ENCODE data around the gene RNASE7. TPM values are rescaled to one million over a fixed set of nuclear protein-coding genes. Genes with fewer than 3 reads are reported as not detected.
A peak's percentile ranks its signal among the peaks of the same experiment; 100 is the strongest.
"Not testable (repeated sequence)": the region's sequence is repeated elsewhere in the genome, so short reads cannot be mapped to it uniquely, and the experiment has no call there.

RNASE7 gene
- total RNA-seq, 4 donors from 2014 or later, result 0.23 TPM; not detected in 3

DNA sequence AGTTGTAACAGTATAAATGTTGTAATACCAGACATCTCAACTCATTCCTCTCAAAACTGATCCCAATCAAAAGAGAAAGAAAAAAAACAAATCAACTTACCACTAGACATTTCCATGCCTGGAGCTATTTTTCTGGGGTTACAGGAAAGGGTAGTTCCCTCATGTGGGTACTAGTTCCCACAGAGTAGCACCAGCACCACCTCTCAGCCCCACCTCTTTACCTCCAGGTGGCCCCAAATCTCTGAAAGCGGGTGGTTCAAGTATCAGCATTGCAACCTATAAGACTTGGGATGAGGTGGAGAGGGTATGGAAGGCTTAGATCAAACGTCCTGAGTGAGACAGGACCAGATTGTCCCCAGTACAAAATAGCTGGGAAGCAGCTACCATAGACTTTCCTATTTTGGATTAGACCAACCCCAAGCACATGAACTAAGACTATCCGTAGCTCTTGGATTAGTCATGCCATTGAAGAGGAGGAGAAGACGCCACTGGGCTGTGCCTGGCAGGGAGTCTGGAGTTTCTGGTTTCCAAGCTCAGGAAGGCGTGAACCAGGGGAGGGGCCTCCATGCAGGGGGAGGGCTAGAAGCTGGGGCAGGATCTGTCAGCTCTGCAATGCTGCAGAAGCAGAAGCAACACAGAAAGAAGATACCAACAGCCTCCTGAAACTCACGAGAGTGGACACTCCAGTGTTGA lies 43.3 kb upstream of the RNASE7 start, which contains the start of gene SLC39A2:
SLC39A2 (plus strand) TSS at position 620 of the 693 bp plus-strand sequence. CDS start 154 bp downstream, outside the sequence.
- Histone ChIP-seq H3K36me3 (peaks cover 8 to 40% of the 10 kb centered on the region in 2 donors), H3K27me3 (no peaks in the 10 kb centered on the region), H3K9me3 (no peaks in the 10 kb centered on the region), H3K4me1 (no peaks in the 10 kb centered on the region), H3K4me3 (no peak within 1 kb of the TSS), H3K27ac (no peak within 1 kb of the TSS)
- no peak for TF ChIP-seq EP300 (IDR thresholded peaks at IDR 0.05)
- ATAC-seq, result peak; percentile 85
- WGBS, 2 donors (ENCODE audit: low coverage in 1 of 2), result 27 to 28% methylated on average over 4 to 6 of the region's 6 CpGs

DNA sequence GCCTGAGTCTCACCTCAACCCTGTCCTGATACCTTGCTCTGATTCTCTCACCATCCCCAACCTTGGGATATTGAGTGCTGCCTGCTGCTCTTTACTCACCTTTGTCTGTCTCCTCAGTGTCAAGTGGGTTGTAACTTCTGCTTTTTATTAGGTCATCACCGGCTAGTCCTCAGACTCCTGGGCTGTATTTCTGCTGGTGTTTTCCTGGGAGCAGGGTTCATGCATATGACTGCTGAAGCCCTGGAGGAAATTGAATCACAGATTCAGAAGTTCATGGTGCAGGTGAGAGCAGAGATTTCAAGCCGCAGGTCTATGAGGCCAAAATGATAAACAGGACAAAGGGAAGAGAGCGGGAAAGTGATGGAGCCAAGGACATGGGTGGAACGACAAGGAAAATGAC lies 42.6 kb upstream of the RNASE7 start:
- WGBS, 2 donors (ENCODE audit: low coverage in 1 of 2), result 90 to 92% methylated on average over 3 to 4 of the region's 4 CpGs
- Histone ChIP-seq H3K36me3 (peaks cover 8 to 32% of the 10 kb centered on the region in 2 donors), H3K4me3 (no peak overlapping the region), H3K9me3 (no peaks in the 10 kb centered on the region), H3K27ac (no peak overlapping the region), H3K4me1 (no peaks in the 10 kb centered on the region), H3K27me3 (no peaks in the 10 kb centered on the region)
- TF ChIP-seq POLR2A (IDR thresholded peaks at IDR 0.05), result no peak
- TF ChIP-seq EP300 (IDR thresholded peaks at IDR 0.05), result no peak
- TF ChIP-seq POLR2AphosphoS5 (IDR thresholded peaks at IDR 0.05), result no peak
- TF ChIP-seq, protein P1, sequence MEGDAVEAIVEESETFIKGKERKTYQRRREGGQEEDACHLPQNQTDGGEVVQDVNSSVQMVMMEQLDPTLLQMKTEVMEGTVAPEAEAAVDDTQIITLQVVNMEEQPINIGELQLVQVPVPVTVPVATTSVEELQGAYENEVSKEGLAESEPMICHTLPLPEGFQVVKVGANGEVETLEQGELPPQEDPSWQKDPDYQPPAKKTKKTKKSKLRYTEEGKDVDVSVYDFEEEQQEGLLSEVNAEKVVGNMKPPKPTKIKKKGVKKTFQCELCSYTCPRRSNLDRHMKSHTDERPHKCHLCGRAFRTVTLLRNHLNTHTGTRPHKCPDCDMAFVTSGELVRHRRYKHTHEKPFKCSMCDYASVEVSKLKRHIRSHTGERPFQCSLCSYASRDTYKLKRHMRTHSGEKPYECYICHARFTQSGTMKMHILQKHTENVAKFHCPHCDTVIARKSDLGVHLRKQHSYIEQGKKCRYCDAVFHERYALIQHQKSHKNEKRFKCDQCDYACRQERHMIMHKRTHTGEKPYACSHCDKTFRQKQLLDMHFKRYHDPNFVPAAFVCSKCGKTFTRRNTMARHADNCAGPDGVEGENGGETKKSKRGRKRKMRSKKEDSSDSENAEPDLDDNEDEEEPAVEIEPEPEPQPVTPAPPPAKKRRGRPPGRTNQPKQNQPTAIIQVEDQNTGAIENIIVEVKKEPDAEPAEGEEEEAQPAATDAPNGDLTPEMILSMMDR (IDR thresholded peaks at IDR 0.05), result no peak
- ATAC-seq, result no peak

DNA sequence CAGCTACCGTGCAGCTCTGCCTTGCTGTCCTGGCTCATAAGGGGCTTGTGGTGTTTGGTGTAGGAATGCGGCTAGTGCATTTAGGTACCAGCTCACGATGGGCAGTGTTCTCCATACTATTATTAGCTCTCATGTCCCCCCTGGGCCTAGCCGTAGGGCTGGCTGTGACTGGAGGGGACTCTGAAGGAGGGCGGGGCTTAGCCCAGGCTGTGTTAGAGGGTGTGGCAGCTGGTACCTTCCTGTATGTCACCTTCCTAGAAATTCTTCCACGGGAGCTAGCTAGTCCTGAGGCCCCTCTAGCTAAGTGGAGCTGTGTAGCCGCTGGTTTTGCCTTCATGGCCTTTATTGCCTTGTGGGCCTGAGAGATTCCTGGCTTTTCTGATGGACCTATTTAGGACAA lies 40.9 kb upstream of the RNASE7 start:
- no peak for TF ChIP-seq POLR2A (IDR thresholded peaks at IDR 0.05)
- no peak for TF ChIP-seq EP300 (IDR thresholded peaks at IDR 0.05)
- Histone ChIP-seq H3K27ac (no peak overlapping the region), H3K4me1 (no peaks in the 10 kb centered on the region), H3K4me3 (no peak overlapping the region), H3K36me3 (peaks cover 0 to 16% of the 10 kb centered on the region in 2 donors), H3K27me3 (no peaks in the 10 kb centered on the region), H3K9me3 (no peaks in the 10 kb centered on the region)
- no peak for ATAC-seq
- 57% methylated on average over 2 of the region's 7 CpGs; no CpG with 5 or more reads in 1 of the 2 donors for WGBS, 2 donors (ENCODE audit: low coverage in 1 of 2)

DNA sequence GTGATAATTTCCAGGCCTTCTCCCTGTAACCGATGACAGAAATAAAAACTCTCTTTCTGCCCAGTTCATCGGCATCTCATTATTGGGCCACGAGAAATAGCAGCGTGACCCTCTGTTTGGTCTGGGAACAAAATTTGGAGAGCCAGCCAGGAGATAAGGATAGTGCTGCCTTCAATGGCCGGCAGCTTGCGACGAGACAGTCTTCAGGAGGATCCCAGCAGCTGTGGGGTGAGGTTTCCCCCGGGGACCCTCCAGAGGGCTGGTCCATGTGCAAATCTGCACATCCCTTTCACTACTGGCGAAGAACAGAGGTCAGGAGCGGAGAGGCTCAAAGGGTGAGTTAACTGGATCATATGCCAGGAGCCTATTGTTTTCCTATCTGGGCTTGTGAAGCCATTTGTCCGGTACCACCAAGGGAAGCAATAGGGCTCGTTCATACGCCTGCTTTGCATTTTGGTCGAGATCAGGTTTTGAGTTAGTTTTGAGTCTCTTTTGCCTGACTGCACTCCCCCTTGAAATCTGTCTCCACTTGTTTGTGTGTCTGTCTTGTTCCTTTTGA lies 38.3 kb upstream of the RNASE7 start:
- Histone ChIP-seq H3K4me1 (no peaks in the 10 kb centered on the region), H3K9me3 (no peaks in the 10 kb centered on the region), H3K4me3 (no peak overlapping the region), H3K36me3 (no peaks in the 10 kb centered on the region), H3K27me3 (no peaks in the 10 kb centered on the region), H3K27ac (no peak overlapping the region)
- no peak for ATAC-seq
- TF ChIP-seq POLR2A (IDR thresholded peaks at IDR 0.05) (no peak), EP300 (IDR thresholded peaks at IDR 0.05) (no peak)
- 77 to 100% methylated on average over 2 to 10 of the region's 14 CpGs for WGBS, 2 donors (ENCODE audit: low coverage in 1 of 2)

DNA sequence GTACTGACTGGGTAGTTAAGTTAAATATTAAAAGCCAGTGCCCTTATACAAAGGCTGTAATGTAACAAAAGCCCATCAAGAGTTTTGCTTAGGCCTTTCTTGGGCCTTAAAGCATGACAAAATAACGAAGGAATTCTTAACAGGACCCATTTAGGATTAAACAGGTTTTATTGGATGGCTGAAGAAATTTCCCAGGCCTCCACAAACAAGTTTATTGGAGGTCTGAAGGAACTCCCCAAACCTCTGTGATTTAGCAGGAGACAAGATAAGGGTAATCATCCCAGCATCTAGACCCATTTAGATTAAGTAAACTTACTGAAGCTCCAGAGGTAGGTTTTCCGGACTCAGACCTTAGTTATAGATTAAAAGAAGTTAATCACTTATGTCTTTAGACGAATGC lies 32.4 kb upstream of the RNASE7 start:
- H3K27ac ChIP-seq, H3K4me1 ChIP-seq, H3K36me3 ChIP-seq, H3K9me3 ChIP-seq, H3K27me3 ChIP-seq, ATAC-seq, H3K4me3 ChIP-seq: not testable (repeated sequence)
- 55 to 87% methylated on average over 2 to 3 of the region's 3 CpGs for WGBS, 2 donors (ENCODE audit: low coverage in 1 of 2)

DNA sequence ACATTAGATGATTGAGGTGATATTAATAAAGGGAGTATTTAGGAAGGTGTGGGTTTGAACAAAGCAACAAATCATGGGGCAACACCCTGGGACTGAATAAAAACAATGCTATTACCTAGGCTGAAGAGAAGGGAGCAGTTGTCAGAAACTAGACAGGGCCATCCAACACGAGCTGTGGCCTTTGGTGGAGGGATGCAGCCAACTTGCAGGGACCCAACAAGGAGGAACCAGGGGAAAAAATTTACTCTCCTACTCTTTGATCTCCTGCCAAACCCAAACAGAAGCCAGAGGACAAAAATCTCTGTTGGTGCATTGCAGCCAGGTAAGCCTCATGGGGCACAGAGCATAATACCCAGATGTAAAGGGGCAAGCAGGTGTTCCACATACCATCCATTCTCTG lies 31.0 kb upstream of the RNASE7 start:
- Histone ChIP-seq H3K4me1 (peaks cover 0 to 15% (median 0%) of the 10 kb centered on the region in 3 donors), H3K27me3 (no peaks in the 10 kb centered on the region), H3K4me3 (no peak overlapping the region), H3K27ac (no peak overlapping the region), H3K9me3 (no peaks in the 10 kb centered on the region), H3K36me3 (peaks cover 0 to under 1% of the 10 kb centered on the region in 2 donors)
- 20 to 67% methylated on average over 1 of the region's 1 CpG for WGBS, 2 donors (ENCODE audit: low coverage in 1 of 2)
- TF ChIP-seq POLR2A (IDR thresholded peaks at IDR 0.05), result no peak
- TF ChIP-seq, protein P1 (IDR thresholded peaks at IDR 0.05), result no peak
- TF ChIP-seq EP300 (IDR thresholded peaks at IDR 0.05), result no peak
- no peak for TF ChIP-seq POLR2AphosphoS5 (IDR thresholded peaks at IDR 0.05)
- ATAC-seq, result no peak

DNA sequence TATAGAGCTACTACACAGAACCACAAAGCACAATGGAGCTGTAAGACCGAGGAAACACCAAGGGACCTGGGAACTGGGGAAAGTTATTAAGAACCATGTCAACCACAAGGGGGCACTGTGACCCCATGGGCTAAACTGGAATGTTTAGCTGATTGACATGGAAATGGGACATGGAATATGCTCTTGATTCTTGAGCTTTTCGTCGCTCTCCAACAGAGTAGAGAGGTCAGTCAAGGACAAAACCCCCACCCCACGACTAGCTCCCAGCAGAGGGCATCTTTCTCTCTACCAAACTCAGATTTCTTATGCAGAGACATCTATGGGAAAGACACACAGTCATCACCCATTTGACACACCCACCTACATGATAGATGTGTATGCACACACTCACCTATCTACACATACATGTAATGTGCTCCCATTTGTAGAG lies 27.4 kb upstream of the RNASE7 start:
- Histone ChIP-seq H3K27ac (peak overlapping the region in 1 of 4 donors; percentile 12), H3K27me3 (no peaks in the 10 kb centered on the region), H3K36me3 (peaks cover 0 to 37% of the 10 kb centered on the region in 2 donors), H3K4me3 (no peak overlapping the region), H3K4me1 (peaks cover 0 to 41% (median 0%) of the 10 kb centered on the region in 3 donors), H3K9me3 (no peaks in the 10 kb centered on the region)
- 0% methylated on average over 4 of the region's 4 CpGs; no CpG with 5 or more reads in 1 of the 2 donors for WGBS, 2 donors (ENCODE audit: low coverage in 1 of 2)
- TF ChIP-seq POLR2AphosphoS5 (IDR thresholded peaks at IDR 0.05) (peak; percentile 66), POLR2A (IDR thresholded peaks at IDR 0.05) (no peak)
- TF ChIP-seq, protein P1 (IDR thresholded peaks at IDR 0.05), result peak; percentile 95 to 97 (median 96)
- peak; percentile 83 for ATAC-seq

Measured in gastroesophageal sphincter (tissue), 4 donors.